Left hindlimb (tissue), 1 donor: ENCODE data around the gene LNPEP.
A peak's percentile ranks its signal among the peaks of the same experiment; 100 is the strongest.
"Not testable (repeated sequence)": the region's sequence is repeated elsewhere in the genome, so short reads cannot be mapped to it uniquely, and the experiment has no call there.

Source experiments
- DNase-seq: peaks from one replicate; pipeline ENCODE4 v3.0.0-alpha.2; 2018

LNPEP gene

DNA sequence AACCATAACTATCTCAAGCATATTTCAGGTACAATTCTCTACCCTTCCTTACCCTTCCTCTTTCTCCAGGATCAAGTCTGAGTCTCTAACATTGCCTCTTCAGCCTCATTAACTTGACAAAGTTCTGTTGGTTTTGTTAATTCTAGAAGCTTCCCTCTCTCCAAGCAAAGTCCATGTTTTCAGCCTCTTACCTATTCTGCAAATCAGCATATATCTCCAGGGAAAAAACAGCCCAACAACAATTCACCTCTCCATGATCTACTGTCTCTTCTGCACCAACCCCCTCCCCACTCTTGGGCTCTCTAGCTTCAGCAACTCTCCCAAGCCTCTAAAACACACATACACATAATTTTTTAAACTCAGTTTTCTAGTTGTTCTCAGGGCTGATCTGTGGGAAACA lies 134.4 kb downstream of the LNPEP start:
- no peak for DNase-seq

DNA sequence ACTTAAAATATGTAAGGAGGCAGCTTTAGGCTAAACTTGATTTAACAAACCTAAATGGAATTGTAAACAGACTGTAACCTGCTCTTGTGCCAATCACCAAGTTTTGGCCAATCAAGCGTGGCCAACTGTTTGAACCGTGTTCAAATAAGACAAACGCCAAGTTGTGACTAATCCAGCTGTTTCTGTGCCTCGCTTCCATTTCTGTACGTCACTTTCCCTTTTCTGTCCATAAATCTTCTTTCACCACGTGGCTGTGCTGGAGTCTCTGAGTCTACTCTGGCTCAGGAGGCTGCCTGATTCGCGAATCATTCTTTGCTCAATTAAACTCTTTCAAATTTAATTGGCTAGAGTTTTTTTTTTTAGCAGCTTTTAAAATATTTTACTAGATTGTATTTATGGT lies 135.2 kb downstream of the LNPEP start:
- peak; percentile 55 for DNase-seq

DNA sequence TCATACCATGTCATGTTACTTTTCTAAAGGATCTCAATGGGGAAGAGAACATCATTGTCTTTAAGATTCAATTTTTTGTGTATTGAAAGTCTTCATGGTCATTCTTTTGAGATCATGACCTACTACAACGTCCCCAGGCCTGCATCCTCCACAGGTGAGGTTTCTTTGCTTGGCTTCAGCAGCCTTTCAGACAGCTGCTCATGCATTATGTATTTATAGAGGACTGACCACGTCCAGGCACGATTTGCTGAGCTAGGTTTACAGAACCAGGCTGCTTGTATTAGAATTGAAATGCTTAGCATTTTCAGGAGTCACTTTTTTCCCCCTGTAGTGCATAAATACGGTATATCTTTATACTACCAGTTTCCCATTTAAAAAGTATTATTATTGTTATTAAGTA lies 136.1 kb downstream of the LNPEP start:
- no peak for DNase-seq

GRCh38 chr5:97072696-97073095 lies 136.8 kb downstream of the LNPEP start:
- peak; percentile 40 for DNase-seq

DNA sequence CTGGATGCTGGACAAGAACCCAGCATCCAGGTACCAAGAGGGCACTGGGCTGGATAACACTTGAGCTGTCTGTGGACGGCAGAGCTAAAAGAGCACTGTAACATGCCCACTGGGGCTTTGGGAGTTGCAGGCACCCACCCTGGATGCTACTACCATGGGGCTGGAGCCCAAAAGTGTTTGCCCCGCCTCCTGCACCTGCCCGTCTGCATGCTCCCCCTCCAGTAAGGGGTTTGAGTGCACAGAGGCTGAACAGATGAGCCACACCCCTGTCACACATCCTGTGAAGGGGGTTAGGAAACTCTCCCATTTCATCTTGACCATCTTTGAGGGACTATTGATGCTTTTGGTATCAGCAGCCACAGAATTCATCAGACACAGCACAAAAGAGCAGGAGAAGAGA lies 137.5 kb downstream of the LNPEP start:
- no peak for DNase-seq

GRCh38 chr5:97074859-97075489 lies 139.1 kb downstream of the LNPEP start:
- DNase-seq: no peak

- DNase-seq: no peak
Observed at GRCh38 chr5:97075649-97076048, 139.8 kb downstream of the LNPEP start.

GRCh38 chr5:97076098-97076497 lies 140.2 kb downstream of the LNPEP start:
- no peak for DNase-seq

GRCh38 chr5:97077246-97077645 lies 141.4 kb downstream of the LNPEP start:
- DNase-seq: no peak

GRCh38 chr5:97078958-97079743 lies 143.3 kb downstream of the LNPEP start:
- no peak for DNase-seq

DNA sequence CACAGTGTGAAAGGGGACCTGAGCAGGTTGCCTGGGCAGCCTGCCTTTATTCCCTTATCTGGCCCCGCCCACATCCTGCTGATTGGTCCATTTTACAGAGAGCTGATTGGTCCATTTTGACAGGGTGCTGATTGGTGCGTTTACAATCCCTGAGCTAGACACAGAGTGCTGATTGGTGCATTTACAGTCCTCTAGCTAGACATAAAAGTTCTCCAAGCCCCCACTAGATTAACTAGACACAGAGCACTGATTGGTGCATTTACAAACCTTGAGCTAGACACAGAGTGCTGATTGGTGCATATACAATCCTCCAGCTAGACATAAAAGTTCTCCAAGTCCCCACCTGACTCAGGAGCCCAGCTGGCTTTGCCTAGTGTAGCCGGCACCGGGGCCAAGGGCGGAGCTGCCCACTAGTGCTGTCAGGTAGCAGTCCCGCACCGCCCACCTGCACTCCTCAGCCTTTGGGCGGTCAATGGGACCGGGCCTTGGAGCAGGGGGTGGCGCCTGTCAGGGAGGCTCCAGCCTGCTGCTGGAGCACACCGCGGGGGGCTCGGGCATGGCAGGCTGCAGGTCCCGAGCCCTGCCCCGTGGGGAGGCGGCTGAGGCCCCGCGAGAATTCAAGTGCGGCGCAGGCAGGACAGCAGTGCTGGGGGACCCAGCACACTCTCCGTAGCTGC lies 149.0 kb downstream of the LNPEP start:
- not testable (repeated sequence) for DNase-seq

- DNase-seq: no peak
Observed at GRCh38 chr5:97085459-97086181, 149.7 kb downstream of the LNPEP start.
